Measurements from ENCODE around the gene AFAP1. TPM values are rescaled to one million over a fixed set of nuclear protein-coding genes. Genes with fewer than 3 reads are reported as not detected.

AFAP1 gene
- total RNA-seq, 1 experiment from 2014 or later, result 27.6 TPM

DNA sequence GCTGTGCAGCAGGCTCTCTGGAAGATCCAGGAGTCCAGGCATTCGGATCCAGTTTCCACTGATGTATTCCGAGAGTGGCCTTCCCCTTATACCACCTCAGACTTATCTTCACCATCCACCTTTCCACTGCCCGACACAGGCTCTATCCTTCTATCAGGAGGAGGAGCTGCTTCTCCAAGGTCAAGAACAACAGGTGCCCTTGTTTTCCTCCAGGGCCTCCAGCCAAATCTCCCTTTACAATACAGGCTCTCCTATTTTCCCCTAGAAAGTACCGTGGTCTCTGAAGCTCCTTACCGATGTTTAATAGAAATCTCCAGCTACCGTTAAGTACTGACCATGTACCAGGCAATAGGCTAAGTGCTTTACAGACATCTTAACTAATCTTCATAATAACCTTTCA lies 61.3 kb downstream of the AFAP1 start:
- CTCF ChIA-PET, result no interaction called here
- DNase-seq, result no peak

DNA sequence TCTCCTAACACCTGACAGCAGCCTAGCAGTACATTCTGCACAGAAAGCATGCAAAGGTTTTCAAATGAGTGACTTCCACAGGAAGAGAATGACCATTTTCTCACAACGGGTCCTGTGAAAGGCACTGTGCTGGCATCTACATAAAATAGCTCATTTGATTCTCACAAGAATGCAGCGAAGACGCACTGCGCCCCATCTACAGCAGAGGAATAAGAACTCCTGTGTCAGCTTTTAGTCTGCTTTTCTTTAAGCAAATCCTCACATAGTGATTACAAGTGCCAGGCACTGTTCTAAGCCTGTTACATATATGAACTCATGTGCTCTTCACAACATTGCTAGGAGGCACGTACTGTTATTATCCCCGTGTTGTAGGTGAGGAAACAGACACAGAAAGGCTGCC lies 62.5 kb downstream of the AFAP1 start:
- Histone ChIP-seq H3K27me3 (replicated peaks; ENCODE audit: control insufficient read depth, insufficient read depth, low read length) (no peaks in the 10 kb centered on the region), H3K36me3 (ENCODE audit: control insufficient read depth, insufficient read depth, low read length) (no peaks in the 10 kb centered on the region; the same call in 1 of the 2 replicates), H3K9me3 (no peaks in the 10 kb centered on the region), H3K4me1 (peaks cover 4% of the 10 kb centered on the region; the same call in 1 of the 2 replicates), H3K4me3 (ENCODE audit: low read depth, low read length) (no peak overlapping the region)
- intact Hi-C loops (cut with micrococcal nuclease; ENCODE audit: unreplicated experiment), result loop anchor here (5.0 kb wide), 1 partner anchor 50 kb away; no protein-coding TSS in a partner anchor
- no peak overlapping the region for H3K27ac Mint-ChIP-seq (ENCODE audit: unreplicated experiment)
- H3K27me3 Mint-ChIP-seq (ENCODE audit: insufficient read depth, unreplicated experiment), result no peaks in the 10 kb centered on the region
- peaks cover 15% of the 10 kb centered on the region for H3K4me1 Mint-ChIP-seq (ENCODE audit: low read depth, unreplicated experiment)
- POLR2A ChIA-PET, result no interaction called here
- no peaks in the 10 kb centered on the region for H3K9me3 Mint-ChIP-seq (ENCODE audit: unreplicated experiment)
- no peak for DNase-seq
- BruUV-seq (replicated peaks), result no TSS peak
- no peak overlapping the region for H3K4me3 Mint-ChIP-seq (ENCODE audit: unreplicated experiment)
- H3K36me3 Mint-ChIP-seq (ENCODE audit: insufficient read depth, unreplicated experiment), result peaks cover 5% of the 10 kb centered on the region
- TF ChIP-seq, protein P1, sequence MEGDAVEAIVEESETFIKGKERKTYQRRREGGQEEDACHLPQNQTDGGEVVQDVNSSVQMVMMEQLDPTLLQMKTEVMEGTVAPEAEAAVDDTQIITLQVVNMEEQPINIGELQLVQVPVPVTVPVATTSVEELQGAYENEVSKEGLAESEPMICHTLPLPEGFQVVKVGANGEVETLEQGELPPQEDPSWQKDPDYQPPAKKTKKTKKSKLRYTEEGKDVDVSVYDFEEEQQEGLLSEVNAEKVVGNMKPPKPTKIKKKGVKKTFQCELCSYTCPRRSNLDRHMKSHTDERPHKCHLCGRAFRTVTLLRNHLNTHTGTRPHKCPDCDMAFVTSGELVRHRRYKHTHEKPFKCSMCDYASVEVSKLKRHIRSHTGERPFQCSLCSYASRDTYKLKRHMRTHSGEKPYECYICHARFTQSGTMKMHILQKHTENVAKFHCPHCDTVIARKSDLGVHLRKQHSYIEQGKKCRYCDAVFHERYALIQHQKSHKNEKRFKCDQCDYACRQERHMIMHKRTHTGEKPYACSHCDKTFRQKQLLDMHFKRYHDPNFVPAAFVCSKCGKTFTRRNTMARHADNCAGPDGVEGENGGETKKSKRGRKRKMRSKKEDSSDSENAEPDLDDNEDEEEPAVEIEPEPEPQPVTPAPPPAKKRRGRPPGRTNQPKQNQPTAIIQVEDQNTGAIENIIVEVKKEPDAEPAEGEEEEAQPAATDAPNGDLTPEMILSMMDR (IDR thresholded peaks at IDR 0.05; ENCODE audit: insufficient read depth in 1 of 2, low read depth in 1 of 2, low read length in 1 of 2, severe bottlenecking in 1 of 2, unreplicated experiment in 1 of 2), result no peak
- CTCF ChIA-PET, result interaction anchor here (0.7 to 2.0 kb wide), 2 partner anchors 73 to 114 kb away, joined by 3 to 6 read pairs; no protein-coding TSS in a partner anchor

More for the DNA sequence above, 61.3 kb downstream of the AFAP1 start:
- Histone ChIP-seq H3K9me3 (no peaks in the 10 kb centered on the region), H3K4me1 (peaks cover 4% of the 10 kb centered on the region; the same call in 1 of the 2 replicates), H3K4me3 (ENCODE audit: low read depth, low read length) (no peak overlapping the region), H3K36me3 (ENCODE audit: control insufficient read depth, insufficient read depth, low read length) (no peaks in the 10 kb centered on the region; the same call in 1 of the 2 replicates), H3K27me3 (replicated peaks; ENCODE audit: control insufficient read depth, insufficient read depth, low read length) (no peaks in the 10 kb centered on the region)
- POLR2A ChIA-PET, result no interaction called here
- intact Hi-C loops (cut with micrococcal nuclease; ENCODE audit: unreplicated experiment), result loop anchor here (5.0 kb wide), 1 partner anchor 49 kb away; no protein-coding TSS in a partner anchor
- Mint-ChIP-seq H3K36me3 (ENCODE audit: insufficient read depth, unreplicated experiment) (peaks cover 5% of the 10 kb centered on the region), H3K4me1 (ENCODE audit: low read depth, unreplicated experiment) (peaks cover 15% of the 10 kb centered on the region), H3K4me3 (ENCODE audit: unreplicated experiment) (no peak overlapping the region), H3K27me3 (ENCODE audit: insufficient read depth, unreplicated experiment) (no peaks in the 10 kb centered on the region), H3K27ac (ENCODE audit: unreplicated experiment) (no peak overlapping the region), H3K9me3 (ENCODE audit: unreplicated experiment) (no peaks in the 10 kb centered on the region)
- no TSS peak for BruUV-seq (replicated peaks)
- TF ChIP-seq, protein P1 (IDR thresholded peaks at IDR 0.05; ENCODE audit: insufficient read depth in 1 of 2, low read depth in 1 of 2, low read length in 1 of 2, severe bottlenecking in 1 of 2, unreplicated experiment in 1 of 2), result no peak

DNA sequence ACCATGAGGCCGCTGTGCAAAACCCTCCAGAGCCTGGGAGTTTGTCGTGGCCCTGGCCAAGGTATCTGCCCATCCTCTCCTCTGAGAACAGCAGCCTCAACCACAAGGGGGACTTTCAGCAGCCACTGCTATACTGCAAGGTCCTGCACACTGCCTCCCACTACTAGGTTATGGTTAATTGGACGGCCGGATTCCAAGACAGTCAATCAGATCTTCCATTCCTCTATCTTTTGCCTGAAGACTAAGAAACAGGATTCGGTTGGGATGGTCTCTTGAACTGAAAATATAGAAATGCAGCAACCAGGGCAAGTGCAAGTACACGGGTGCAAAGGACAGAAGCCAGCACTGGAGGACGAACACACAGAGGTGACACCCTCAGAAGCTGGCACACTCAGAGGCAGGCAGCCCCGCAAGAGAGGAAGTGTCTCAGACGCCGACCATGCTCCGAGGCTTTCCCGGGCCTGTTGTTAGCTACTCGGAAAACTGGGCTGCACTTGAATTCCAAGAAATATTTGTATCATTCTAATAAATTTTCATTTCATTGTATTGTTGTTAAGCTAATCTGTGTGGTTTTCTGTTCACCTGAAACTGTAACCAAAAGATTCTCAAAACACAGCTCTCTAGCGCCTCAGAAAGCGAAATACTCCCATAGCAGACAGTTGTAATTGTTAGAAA lies 63.3 kb downstream of the AFAP1 start:
- no peaks in the 10 kb centered on the region; the same call in 1 of the 2 replicates for H3K36me3 ChIP-seq (ENCODE audit: control insufficient read depth, insufficient read depth, low read length)
- ChIA-PET POLR2A (no interaction called here), CTCF (interaction anchor here (0.7 to 2.0 kb wide), 4 partner anchors 71 to 115 kb away, joined by 3 to 6 read pairs (median 4); no protein-coding TSS in a partner anchor)
- peaks cover 15% of the 10 kb centered on the region for H3K4me1 Mint-ChIP-seq (ENCODE audit: low read depth, unreplicated experiment)
- peaks cover 5% of the 10 kb centered on the region for H3K36me3 Mint-ChIP-seq (ENCODE audit: insufficient read depth, unreplicated experiment)
- no peak overlapping the region for H3K4me3 ChIP-seq (ENCODE audit: low read depth, low read length)
- no peak overlapping the region for H3K27ac Mint-ChIP-seq (ENCODE audit: unreplicated experiment)
- H3K4me1 ChIP-seq, result peaks cover 4% of the 10 kb centered on the region; the same call in 1 of the 2 replicates
- intact Hi-C loops (cut with micrococcal nuclease; ENCODE audit: unreplicated experiment), result loop anchor here (1.0 to 5.0 kb wide), 2 partner anchors 51 to 111 kb away; no protein-coding TSS in a partner anchor
- H3K9me3 Mint-ChIP-seq (ENCODE audit: unreplicated experiment), result no peaks in the 10 kb centered on the region
- BruUV-seq (replicated peaks), result no TSS peak
- TF ChIP-seq, protein P1 (IDR thresholded peaks at IDR 0.05; ENCODE audit: insufficient read depth in 1 of 2, low read depth in 1 of 2, low read length in 1 of 2, severe bottlenecking in 1 of 2, unreplicated experiment in 1 of 2), result peak; percentile 28 to 56
- no peak overlapping the region for H3K4me3 Mint-ChIP-seq (ENCODE audit: unreplicated experiment)
- no peaks in the 10 kb centered on the region for H3K27me3 ChIP-seq (replicated peaks; ENCODE audit: control insufficient read depth, insufficient read depth, low read length)
- no peaks in the 10 kb centered on the region for H3K27me3 Mint-ChIP-seq (ENCODE audit: insufficient read depth, unreplicated experiment)
- no peaks in the 10 kb centered on the region for H3K9me3 ChIP-seq
- DNase-seq, result peak; percentile 52 to 63

Data from Caco-2 (cell line).